Neural cell (in vitro differentiated cells): Measurements from ENCODE around the gene SMYD5. TPM values are rescaled to one million over a fixed set of nuclear protein-coding genes. Genes with fewer than 3 reads are reported as not detected.
A peak's percentile ranks its signal among the peaks of the same experiment; 100 is the strongest.

Experiments used
- H2AFZ ChIP-seq: fragments of 200-600, 300-800 bp; sonication (generic), shearing (Covaris generic); 2 replicates; pipeline ENCODE4 v1.6.0; 2014; ENCODE audit warnings: low read depth, mild to moderate bottlenecking, antibody characterized with exemption, low read length, moderate library complexity
- H3F3A ChIP-seq: fragments of 200-600 bp; shearing (Covaris generic); 2 replicates; pipeline ENCODE4 v1.6.1; 2016; ENCODE audit warnings: mild to moderate bottlenecking, moderate library complexity, mixed read lengths, antibody characterized with exemption, low read length; ENCODE audit not compliant: insufficient read depth, poor library complexity, severe bottlenecking
- H3K27ac ChIP-seq: fragments of 200-600, 300-800 bp; sonication (generic), shearing (Covaris generic); 2 replicates; pipeline ENCODE4 v1.5.1; 2014; ENCODE audit warnings: mild to moderate bottlenecking, low read length, moderate library complexity
- H3K27me3 ChIP-seq: fragments of 300-800, 200-600 bp; sonication (generic), shearing (Covaris generic); 2 replicates; pipeline ENCODE4 v1.6.0; 2014; ENCODE audit warnings: mild to moderate bottlenecking, low read depth, low read length, moderate library complexity; ENCODE audit not compliant: insufficient read depth
- H3K36me3 ChIP-seq: fragments of 300-800, 200-600 bp; sonication (generic), shearing (Covaris generic); 2 replicates; pipeline ENCODE4 v1.5.1; 2014; ENCODE audit warnings: mild to moderate bottlenecking, antibody characterized with exemption, low read length, moderate library complexity; ENCODE audit not compliant: insufficient read depth
- H3K4me2 ChIP-seq: fragments of 300-800, 200-600 bp; sonication (generic), shearing (Covaris generic); 2 replicates; pipeline ENCODE4 v1.6.0; 2014; ENCODE audit warnings: mild to moderate bottlenecking, low read length
- H3K4me3 ChIP-seq: fragments of 300-800, 200-600 bp; sonication (generic), shearing (Covaris generic); 2 replicates; pipeline ENCODE4 v1.5.1; 2014; ENCODE audit warnings: mild to moderate bottlenecking, low read length, moderate library complexity
- H3K79me2 ChIP-seq: fragments of 200-600 bp; shearing (Covaris generic); replicated peaks from 2 replicates; pipeline ENCODE4 v1.6.0; 2014; ENCODE audit warnings: mild to moderate bottlenecking, low read length, moderate library complexity; ENCODE audit not compliant: insufficient read depth
- H3K9ac ChIP-seq: fragments of 300-800, 200-600 bp; sonication (generic), shearing (Covaris generic); 2 replicates; pipeline ENCODE4 v1.6.1; 2016; ENCODE audit warnings: mild to moderate bottlenecking, low read length, mixed read lengths
- H3K9me2 ChIP-seq: fragments of 200-600 bp; shearing (Covaris generic); 2 replicates; pipeline ENCODE4 v1.6.1; 2016; ENCODE audit warnings: mild to moderate bottlenecking, low read length, mixed read lengths; ENCODE audit not compliant: insufficient read depth
- H3K9me3 ChIP-seq: fragments of 200-600, 300-800 bp; sonication (generic), shearing (Covaris generic); 2 replicates; pipeline ENCODE4 v1.6.1; 2016; ENCODE audit warnings: mild to moderate bottlenecking, mixed run types, low read length, moderate library complexity, mixed read lengths
- H4K20me1 ChIP-seq: fragments of 200-600 bp; shearing (Covaris generic); 2 replicates; pipeline ENCODE4 v1.6.1; 2016; ENCODE audit warnings: mild to moderate bottlenecking, mixed run types; ENCODE audit not compliant: insufficient read depth
- EP300 ChIP-seq: fragments of 450-650 bp; conservative IDR thresholded peaks from 2 replicates; pipeline ENCODE4 v1.6.1; 2014; ENCODE audit warnings: antibody characterized with exemption, mild to moderate bottlenecking, moderate library complexity; ENCODE audit not compliant: poor library complexity, severe bottlenecking
- EZH2 ChIP-seq: fragments of 200-600, 300-800 bp; shearing (Covaris generic), sonication (generic); IDR thresholded peaks from 2 replicates; pipeline ENCODE4 v1.6.1; 2014; ENCODE audit warnings: antibody characterized with exemption, low read length, borderline replicate concordance, mild to moderate bottlenecking; ENCODE audit not compliant: insufficient read depth, poor library complexity, severe bottlenecking
- MXI1 ChIP-seq: fragments of 450-650 bp; conservative IDR thresholded peaks from 2 replicates; pipeline ENCODE4 v1.6.1; 2014; ENCODE audit warnings: antibody characterized with exemption, mild to moderate bottlenecking; ENCODE audit not compliant: poor library complexity, severe bottlenecking
- POLR2AphosphoS5 ChIP-seq: IDR thresholded peaks from 2 replicates; pipeline ENCODE4 v1.6.1; 2012
- RAD21 ChIP-seq: fragments of 450-650 bp; conservative IDR thresholded peaks from 2 replicates; pipeline ENCODE4 v1.6.1; 2014; ENCODE audit warnings: antibody characterized with exemption, mild to moderate bottlenecking, moderate library complexity
- SMC3 ChIP-seq: fragments of 450-650 bp; conservative IDR thresholded peaks from 2 replicates; pipeline ENCODE4 v1.6.1; 2014; ENCODE audit warnings: antibody characterized with exemption, mild to moderate bottlenecking, moderate library complexity; ENCODE audit not compliant: poor library complexity
- TAF1 ChIP-seq: IDR thresholded peaks from 2 replicates; pipeline ENCODE4 v1.6.1; 2012; ENCODE audit warnings: low read depth
- polyA plus RNA-seq: library from polyadenylated mRNA; depleted of rRNA; stranded (reverse); fragments of >200 nt; gene quantifications from 2 replicates; pipeline ENCODE4 v1.2.3, GENCODE V29; 2014
- TF ChIP-seq, protein P1 (sequence below): fragments of 450-650 bp; IDR thresholded peaks from 2 replicates; pipeline ENCODE4 v1.5.1; 2014; ENCODE audit warnings: antibody characterized with exemption, mild to moderate bottlenecking, moderate library complexity; ENCODE audit not compliant: poor library complexity, severe bottlenecking
- TF ChIP-seq, protein P2 (sequence below): IDR thresholded peaks from 2 replicates; pipeline ENCODE4 v1.6.1; 2012; ENCODE audit warnings: borderline replicate concordance

Gene SMYD5
- polyA plus RNA-seq, 1 donor from 2014 or later: 15.5 TPM

DNA sequence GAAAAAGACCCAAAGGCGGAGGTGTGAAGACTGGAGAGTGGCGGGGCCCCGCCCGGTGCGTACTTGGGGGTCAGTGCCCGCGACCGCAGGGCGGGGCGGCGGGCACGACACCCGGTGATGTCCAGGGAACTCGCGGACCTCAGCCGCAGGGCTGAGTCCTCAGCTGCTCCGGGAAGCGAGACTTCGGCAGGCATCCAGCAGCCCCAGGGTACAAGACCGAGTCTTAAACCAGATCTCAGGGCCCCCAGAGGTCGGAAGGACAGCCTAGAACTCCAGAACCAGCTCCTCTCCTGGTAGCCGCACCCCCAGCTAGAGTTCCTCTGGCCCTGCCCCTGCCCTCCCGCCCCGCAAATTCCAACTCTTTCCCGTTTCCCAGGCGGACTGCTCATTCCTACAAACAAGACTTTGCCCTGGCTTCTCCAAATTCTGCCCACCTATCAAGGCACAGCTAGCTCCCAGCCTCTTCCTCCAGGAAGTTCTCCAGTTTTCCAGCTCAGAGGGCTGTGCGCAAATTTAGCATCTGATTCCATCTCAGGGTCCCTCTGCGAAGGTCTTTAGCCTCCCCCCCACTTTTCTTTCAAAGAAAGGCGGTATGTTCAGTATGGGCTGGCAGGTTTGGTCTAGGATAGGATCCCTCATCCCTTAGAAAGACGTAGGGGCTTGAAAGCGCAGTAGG, 37.7 kb upstream of the SMYD5 start:
- TF ChIP-seq EZH2: no peak
- no peak for TF ChIP-seq MXI1
- TF ChIP-seq, protein P1, sequence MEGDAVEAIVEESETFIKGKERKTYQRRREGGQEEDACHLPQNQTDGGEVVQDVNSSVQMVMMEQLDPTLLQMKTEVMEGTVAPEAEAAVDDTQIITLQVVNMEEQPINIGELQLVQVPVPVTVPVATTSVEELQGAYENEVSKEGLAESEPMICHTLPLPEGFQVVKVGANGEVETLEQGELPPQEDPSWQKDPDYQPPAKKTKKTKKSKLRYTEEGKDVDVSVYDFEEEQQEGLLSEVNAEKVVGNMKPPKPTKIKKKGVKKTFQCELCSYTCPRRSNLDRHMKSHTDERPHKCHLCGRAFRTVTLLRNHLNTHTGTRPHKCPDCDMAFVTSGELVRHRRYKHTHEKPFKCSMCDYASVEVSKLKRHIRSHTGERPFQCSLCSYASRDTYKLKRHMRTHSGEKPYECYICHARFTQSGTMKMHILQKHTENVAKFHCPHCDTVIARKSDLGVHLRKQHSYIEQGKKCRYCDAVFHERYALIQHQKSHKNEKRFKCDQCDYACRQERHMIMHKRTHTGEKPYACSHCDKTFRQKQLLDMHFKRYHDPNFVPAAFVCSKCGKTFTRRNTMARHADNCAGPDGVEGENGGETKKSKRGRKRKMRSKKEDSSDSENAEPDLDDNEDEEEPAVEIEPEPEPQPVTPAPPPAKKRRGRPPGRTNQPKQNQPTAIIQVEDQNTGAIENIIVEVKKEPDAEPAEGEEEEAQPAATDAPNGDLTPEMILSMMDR: no peak
- TF ChIP-seq POLR2AphosphoS5: no peak
- no peak for TF ChIP-seq SMC3
- TF ChIP-seq RAD21: no peak
- TF ChIP-seq, protein P2, sequence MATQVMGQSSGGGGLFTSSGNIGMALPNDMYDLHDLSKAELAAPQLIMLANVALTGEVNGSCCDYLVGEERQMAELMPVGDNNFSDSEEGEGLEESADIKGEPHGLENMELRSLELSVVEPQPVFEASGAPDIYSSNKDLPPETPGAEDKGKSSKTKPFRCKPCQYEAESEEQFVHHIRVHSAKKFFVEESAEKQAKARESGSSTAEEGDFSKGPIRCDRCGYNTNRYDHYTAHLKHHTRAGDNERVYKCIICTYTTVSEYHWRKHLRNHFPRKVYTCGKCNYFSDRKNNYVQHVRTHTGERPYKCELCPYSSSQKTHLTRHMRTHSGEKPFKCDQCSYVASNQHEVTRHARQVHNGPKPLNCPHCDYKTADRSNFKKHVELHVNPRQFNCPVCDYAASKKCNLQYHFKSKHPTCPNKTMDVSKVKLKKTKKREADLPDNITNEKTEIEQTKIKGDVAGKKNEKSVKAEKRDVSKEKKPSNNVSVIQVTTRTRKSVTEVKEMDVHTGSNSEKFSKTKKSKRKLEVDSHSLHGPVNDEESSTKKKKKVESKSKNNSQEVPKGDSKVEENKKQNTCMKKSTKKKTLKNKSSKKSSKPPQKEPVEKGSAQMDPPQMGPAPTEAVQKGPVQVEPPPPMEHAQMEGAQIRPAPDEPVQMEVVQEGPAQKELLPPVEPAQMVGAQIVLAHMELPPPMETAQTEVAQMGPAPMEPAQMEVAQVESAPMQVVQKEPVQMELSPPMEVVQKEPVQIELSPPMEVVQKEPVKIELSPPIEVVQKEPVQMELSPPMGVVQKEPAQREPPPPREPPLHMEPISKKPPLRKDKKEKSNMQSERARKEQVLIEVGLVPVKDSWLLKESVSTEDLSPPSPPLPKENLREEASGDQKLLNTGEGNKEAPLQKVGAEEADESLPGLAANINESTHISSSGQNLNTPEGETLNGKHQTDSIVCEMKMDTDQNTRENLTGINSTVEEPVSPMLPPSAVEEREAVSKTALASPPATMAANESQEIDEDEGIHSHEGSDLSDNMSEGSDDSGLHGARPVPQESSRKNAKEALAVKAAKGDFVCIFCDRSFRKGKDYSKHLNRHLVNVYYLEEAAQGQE: no peak
- no peak for TF ChIP-seq EP300
- TF ChIP-seq TAF1: no peak
- no peak overlapping the region for H3K4me2 ChIP-seq
- no peak overlapping the region for H3K9ac ChIP-seq
- peaks cover 50% of the 10 kb centered on the region for H3K27me3 ChIP-seq
- peak overlapping the region; percentile 67 for H3K4me3 ChIP-seq
- H3K9me2 ChIP-seq: no peaks in the 10 kb centered on the region
- H2AFZ ChIP-seq: no peak overlapping the region
- no peaks in the 10 kb centered on the region for H3K36me3 ChIP-seq
- H3K79me2 ChIP-seq: no peaks in the 10 kb centered on the region
- H3K27ac ChIP-seq: no peak overlapping the region
- H3K9me3 ChIP-seq: no peaks in the 10 kb centered on the region
- H3F3A ChIP-seq: no peaks in the 10 kb centered on the region
- no peaks in the 10 kb centered on the region for H4K20me1 ChIP-seq

DNA sequence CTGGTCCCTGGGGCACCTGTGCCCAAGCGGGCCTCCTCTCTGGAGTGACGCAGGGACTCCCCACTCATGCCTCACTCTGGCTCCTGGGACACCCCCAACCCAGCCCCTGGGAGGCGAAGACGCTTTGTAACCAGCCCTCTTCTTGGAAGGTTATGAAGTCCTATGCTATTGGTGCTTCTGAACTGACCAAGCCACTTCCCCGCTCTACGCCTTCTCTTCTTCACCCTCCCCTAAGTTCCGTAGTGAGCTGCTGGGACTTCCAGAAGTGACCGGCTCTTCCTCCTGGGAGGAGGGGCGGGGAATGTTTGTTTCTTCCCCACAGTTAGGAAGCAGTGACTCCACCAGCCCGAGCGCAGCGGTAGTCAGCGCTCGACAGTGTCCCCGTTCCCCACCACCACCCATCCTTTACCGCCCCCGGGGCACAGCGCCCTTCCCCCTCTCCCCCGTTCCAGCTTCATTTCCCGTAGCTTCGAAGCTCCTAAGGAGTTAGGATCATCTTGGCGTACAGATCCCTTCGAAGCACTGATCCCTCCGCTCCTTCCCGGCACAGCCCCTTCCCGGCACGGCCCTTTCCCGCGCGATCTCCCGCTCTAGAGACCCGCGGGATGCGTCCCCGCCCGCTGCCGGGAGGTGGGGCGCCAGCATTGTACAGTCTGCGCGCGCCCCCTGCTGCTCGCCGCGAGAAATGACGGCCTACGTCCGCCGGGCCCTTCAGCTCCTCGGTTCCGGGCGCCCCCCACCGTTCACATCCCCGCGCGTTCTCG, 37.0 kb upstream of the SMYD5 start:
- peak overlapping the region; percentile 29 for H3K9ac ChIP-seq
- H2AFZ ChIP-seq: no peak overlapping the region
- H3K79me2 ChIP-seq: no peaks in the 10 kb centered on the region
- H3K9me2 ChIP-seq: no peaks in the 10 kb centered on the region
- peaks cover 50% of the 10 kb centered on the region for H3K27me3 ChIP-seq
- no peak overlapping the region for H3K27ac ChIP-seq
- no peaks in the 10 kb centered on the region for H3K9me3 ChIP-seq
- H3K4me2 ChIP-seq: peak overlapping the region; percentile 43
- H3K36me3 ChIP-seq: no peaks in the 10 kb centered on the region
- H3F3A ChIP-seq: no peaks in the 10 kb centered on the region
- H3K4me3 ChIP-seq: peak overlapping the region; percentile 67
- TF ChIP-seq POLR2AphosphoS5: no peak
- no peak for TF ChIP-seq TAF1
- TF ChIP-seq MXI1: peak; percentile 42
- no peak for TF ChIP-seq EZH2
- TF ChIP-seq, protein P1: peak; percentile 100
- TF ChIP-seq EP300: peak; percentile 13
- peak; percentile 95 for TF ChIP-seq RAD21
- TF ChIP-seq, protein P2: no peak
- peak; percentile 92 for TF ChIP-seq SMC3
- no peaks in the 10 kb centered on the region for H4K20me1 ChIP-seq
